GM10847 (cell line): ENCODE results near the gene VWA5B2.

ENCODE experiments used
- POLR2A ChIP-seq: IDR thresholded peaks from 2 replicates; pipeline ENCODE4 v1.6.1; 2011; ENCODE audit not compliant: insufficient read length; ENCODE audit errors: extremely low read depth

Gene VWA5B2

GRCh38 chr3:184234671-184235380 lies 5.4 kb downstream of the VWA5B2 start:
- TF ChIP-seq POLR2A, result no peak

GRCh38 chr3:184235381-184236032 lies 6.1 kb downstream of the VWA5B2 start:
- no peak for TF ChIP-seq POLR2A

- no peak for TF ChIP-seq POLR2A
Measured at GRCh38 chr3:184236033-184236410, 6.6 kb downstream of the VWA5B2 start.

GRCh38 chr3:184236636-184237035 lies 7.3 kb downstream of the VWA5B2 start:
- TF ChIP-seq POLR2A, result no peak

- no peak for TF ChIP-seq POLR2A
Measured at GRCh38 chr3:184237211-184237610, 7.8 kb downstream of the VWA5B2 start.

- TF ChIP-seq POLR2A, result no peak
Measured at GRCh38 chr3:184237807-184238206, 8.4 kb downstream of the VWA5B2 start.

GRCh38 chr3:184238246-184238818 lies 8.9 kb downstream of the VWA5B2 start:
- TF ChIP-seq POLR2A, result no peak

GRCh38 chr3:184239221-184239620 lies 9.8 kb downstream of the VWA5B2 start:
- no peak for TF ChIP-seq POLR2A

- TF ChIP-seq POLR2A, result no peak
Measured at GRCh38 chr3:184239708-184240107, 10.3 kb downstream of the VWA5B2 start.

- no peak for TF ChIP-seq POLR2A
Measured at GRCh38 chr3:184240384-184241140, 11.2 kb downstream of the VWA5B2 start.

- TF ChIP-seq POLR2A, result no peak
Measured at GRCh38 chr3:184241141-184241446, 11.7 kb downstream of the VWA5B2 start.

GRCh38 chr3:184241447-184242296 lies 12.3 kb downstream of the VWA5B2 start:
- no peak for TF ChIP-seq POLR2A

GRCh38 chr3:184242297-184242685 lies 12.9 kb downstream of the VWA5B2 start:
- TF ChIP-seq POLR2A, result no peak

- peak; percentile 96 for TF ChIP-seq POLR2A
Measured at GRCh38 chr3:184248454-184249411, 19.3 kb downstream of the VWA5B2 start, which contains the start of gene ALG3. TSS of gene ALG3 (minus strand) at chr3:184248962. CDS start at chr3:184248940, 22 bp downstream.
